H1 (cell line): ENCODE data around the gene MYH7. TPM values are rescaled to one million over a fixed set of nuclear protein-coding genes. Genes with fewer than 3 reads are reported as not detected.

Experiments used
- CTCF ChIA-PET: fragments of 300-600 bp; sonication (Branson Sonifier 250); formaldehyde crosslinking; loops from one replicate; lab custom pipeline; 2021; ENCODE audit not compliant: partially characterized antibody; lab: Charles Lee
- POLR2A ChIA-PET: fragments of 300-600 bp; sonication (Branson Sonifier 250); formaldehyde crosslinking; loops from one replicate; lab custom pipeline; 2021; ENCODE audit warnings: inconsistent platforms; ENCODE audit not compliant: partially characterized antibody; lab: Charles Lee
- DNase-seq, 2 experiments: peaks; one replicate each; pipeline versions ENCODE4 v3.0.0 to v3.0.0-alpha.2; 2010 to 2022; ENCODE audit warnings: low spot score in 2 of 2, low read depth in 1 of 2, mixed read lengths in 1 of 2
- FAIRE-seq: peaks from 2 replicates; lab custom pipeline; 2011; peaks lifted over from hg19 to GRCh38; lab: Jason Lieb, UNC
- H2AFZ ChIP-seq: 2 replicates; pipeline ENCODE4 v1.8.1; 2012; ENCODE audit warnings: low read length, inconsistent platforms
- H2AK5ac ChIP-seq: 2 replicates; pipeline ENCODE4 v1.6.1; 2013; ENCODE audit warnings: low read depth, low read length
- H2BK120ac ChIP-seq: replicated peaks from 2 replicates; pipeline ENCODE3; 2013; ENCODE audit warnings: low read depth, low read length, inconsistent platforms
- H2BK12ac ChIP-seq: 2 replicates; pipeline ENCODE4 v1.6.1; 2013; ENCODE audit warnings: low read depth, low read length
- H2BK15ac ChIP-seq: 2 replicates; pipeline ENCODE4 v1.6.1; 2013; ENCODE audit warnings: low read length
- H2BK20ac ChIP-seq: 2 replicates; pipeline ENCODE4 v1.6.1; 2013; ENCODE audit warnings: low read length
- H2BK5ac ChIP-seq: 2 replicates; pipeline ENCODE4 v1.6.1; 2013; ENCODE audit warnings: low read depth, low read length
- H3K14ac ChIP-seq: 2 replicates; pipeline ENCODE4 v1.6.1; 2013; ENCODE audit warnings: inconsistent platforms; ENCODE audit not compliant: insufficient read length
- H3K18ac ChIP-seq: 2 replicates; pipeline ENCODE4 v1.6.1; 2013; ENCODE audit warnings: low read length; ENCODE audit errors: extremely low read depth
- H3K23ac ChIP-seq: 2 replicates; pipeline ENCODE4 v1.6.1; 2013; ENCODE audit warnings: inconsistent platforms; ENCODE audit not compliant: insufficient read length
- H3K23me2 ChIP-seq: 2 replicates; pipeline ENCODE4 v1.6.1; 2013; ENCODE audit warnings: low read depth, low read length
- H3K27ac ChIP-seq: 2 replicates; pipeline ENCODE4 v1.6.1; 2011; ENCODE audit warnings: low read depth, low read length, inconsistent platforms
- H3K27me3 ChIP-seq, 4 experiments: replicated peaks in 1 of 4; 1 replicate in 1 of 4; 2 replicates in 3 of 4; pipeline versions ENCODE4 v1.6.1 to v1.8.1; 2011 to 2013; ENCODE audit warnings: low read length in 3 of 4, mild to moderate bottlenecking in 3 of 4, inconsistent platforms in 2 of 4, mixed read lengths in 2 of 4, moderate library complexity in 1 of 4; ENCODE audit not compliant: control insufficient read depth in 3 of 4, insufficient read depth in 3 of 4; ENCODE audit errors: extremely low read depth in 1 of 4
- H3K36me3 ChIP-seq, 4 experiments: 2 replicates each; pipeline versions ENCODE4 v1.6.1 to v1.8.1; 2011 to 2013; ENCODE audit warnings: mild to moderate bottlenecking in 4 of 4, low read length in 3 of 4, moderate library complexity in 2 of 4, control low read depth in 1 of 4, inconsistent platforms in 1 of 4; ENCODE audit not compliant: insufficient read depth in 4 of 4, control insufficient read depth in 2 of 4
- H3K4ac ChIP-seq: replicated peaks from 2 replicates; pipeline ENCODE3; 2013; ENCODE audit warnings: low read length, low read depth, mixed read lengths, inconsistent platforms; ENCODE audit not compliant: insufficient read length
- H3K4me1 ChIP-seq, 4 experiments: replicated peaks in 1 of 4; 1 replicate in 1 of 4; 2 replicates in 3 of 4; pipeline versions ENCODE4 v1.6.1 to v1.8.1; 2011 to 2013; ENCODE audit warnings: low read length in 3 of 4, inconsistent platforms in 2 of 4, mixed read lengths in 1 of 4; ENCODE audit not compliant: insufficient read depth in 4 of 4, control insufficient read depth in 3 of 4
- H3K4me2 ChIP-seq, 2 experiments: 2 replicates each; pipeline versions ENCODE4 v1.6.1 to v1.8.1; 2011 to 2013; ENCODE audit warnings: low read depth in 2 of 2, low read length in 2 of 2, control low read depth in 1 of 2, inconsistent platforms in 1 of 2, mild to moderate bottlenecking in 1 of 2; ENCODE audit not compliant: insufficient read depth in 1 of 2
- H3K4me3 ChIP-seq, 4 experiments: fragments of 200-600, 300-600 bp in 1 of 4; sonication (generic), shearing (Covaris generic), sonication (Bioruptor Twin) in 1 of 4; 2 replicates each; pipeline versions ENCODE4 v1.5.1 to v1.8.1; 2011 to 2016; ENCODE audit warnings: low read length in 4 of 4, low read depth in 3 of 4, control low read depth in 2 of 4, inconsistent platforms in 2 of 4, mild to moderate bottlenecking in 2 of 4, mixed read lengths in 1 of 4, moderate library complexity in 1 of 4; ENCODE audit not compliant: insufficient read depth in 2 of 4; ENCODE audit errors: extremely low read depth in 1 of 4
- H3K56ac ChIP-seq: replicated peaks from 2 replicates; pipeline ENCODE3; 2013; ENCODE audit warnings: low read depth, mild to moderate bottlenecking, mixed read lengths, low read length, inconsistent platforms; ENCODE audit not compliant: insufficient read length
- H3K79me1 ChIP-seq: 2 replicates; pipeline ENCODE4 v1.6.1; 2013; ENCODE audit warnings: low read depth, low read length, control low read depth
- H3K79me2 ChIP-seq, 2 experiments: 2 replicates each; pipeline versions ENCODE4 v1.6.1 to v1.8.1; 2012 to 2013; ENCODE audit warnings: low read length in 2 of 2, mild to moderate bottlenecking in 2 of 2, inconsistent platforms in 1 of 2; ENCODE audit not compliant: insufficient read depth in 2 of 2, control insufficient read depth in 1 of 2
- H3K9ac ChIP-seq, 4 experiments: replicated peaks in 1 of 4; 1 replicate in 1 of 4; 2 replicates in 3 of 4; pipeline versions ENCODE4 v1.6.1 to v1.8.1; 2011 to 2013; ENCODE audit warnings: low read depth in 3 of 4, low read length in 3 of 4, control low read depth in 2 of 4, mild to moderate bottlenecking in 2 of 4, moderate library complexity in 2 of 4, inconsistent platforms in 1 of 4; ENCODE audit errors: extremely low read depth in 1 of 4
- H3K9me3 ChIP-seq, 2 experiments: 2 replicates each; pipeline versions ENCODE4 v1.6.1 to v1.8.1; 2012 to 2013; ENCODE audit warnings: mild to moderate bottlenecking in 2 of 2, moderate library complexity in 2 of 2, control low read depth in 1 of 2, inconsistent platforms in 1 of 2, low read depth in 1 of 2, low read length in 1 of 2, mixed read lengths in 1 of 2; ENCODE audit not compliant: insufficient read depth in 2 of 2
- H4K20me1 ChIP-seq, 2 experiments: replicated peaks in 1 of 2; 2 replicates each; pipeline versions ENCODE3 to v1.8.1; 2011 to 2013; ENCODE audit warnings: inconsistent platforms in 2 of 2, low read length in 2 of 2, mild to moderate bottlenecking in 1 of 2; ENCODE audit not compliant: insufficient read depth in 2 of 2, control insufficient read depth in 1 of 2
- H4K5ac ChIP-seq: 2 replicates; pipeline ENCODE4 v1.6.1; 2013; ENCODE audit warnings: low read length, low read depth, mixed read lengths, inconsistent platforms; ENCODE audit not compliant: insufficient read length
- H4K8ac ChIP-seq: 2 replicates; pipeline ENCODE4 v1.8.0; 2013; ENCODE audit warnings: mild to moderate bottlenecking, moderate library complexity, low read length, inconsistent platforms; ENCODE audit not compliant: insufficient read depth; ENCODE audit errors: extremely low read depth
- H4K91ac ChIP-seq: replicated peaks from 2 replicates; pipeline ENCODE3; 2013; ENCODE audit warnings: low read length, mixed read lengths, inconsistent platforms; ENCODE audit not compliant: insufficient read length
- JUN ChIP-seq: IDR thresholded peaks from 2 replicates; pipeline ENCODE4 v1.6.1; 2011; ENCODE audit warnings: low read depth, mild to moderate bottlenecking, improper control_type of control experiment, low read length
- SUZ12 ChIP-seq: fragments of 200-600 bp; sonication (generic); IDR thresholded peaks from 2 replicates; pipeline ENCODE4 v1.6.1; 2012; ENCODE audit warnings: mild to moderate bottlenecking, inconsistent platforms, low read length, moderate library complexity, mixed read lengths
- WGBS, 2 experiments: shearing (Covaris generic) in 1 of 2; methylation state at CpG; one replicate each; pipeline versions ENCODE4 v1.1.6 to v1.1.7; 2013 to 2015; ENCODE audit warnings: low lambda C conversion rate in 2 of 2, mixed read lengths in 2 of 2, inconsistent platforms in 1 of 2, low coverage in 1 of 2, missing lambda C conversion rate in 1 of 2; ENCODE audit not compliant: insufficient replicate concordance in 2 of 2, insufficient coverage in 1 of 2, insufficient read length in 1 of 2; ENCODE audit errors: extremely low coverage in 1 of 2, missing lambda C conversion rate in 1 of 2; 5-methylcytosine and 5-hydroxymethylcytosine counted together
- polyA plus RNA-seq, 7 experiments: library from polyadenylated mRNA; depleted of rRNA in 3 of 7; stranded (reverse) in 5 of 7; unstranded in 2 of 7; fragments of >200 nt in 5 of 7; fragments of 200-250 nt in 2 of 7; gene quantifications; 1 replicate in 5 of 7; 2 replicates in 1 of 7; 4 replicates in 1 of 7; pipeline versions ENCODE4 v1.2.1 to v1.2.3, GENCODE V29; 2011 to 2013; ENCODE audit warnings: missing spikeins in 2 of 7, mixed read lengths in 2 of 7
- total RNA-seq: library from RNA; stranded (reverse); fragmentation: NEBNext Ultra II Directional; extraction: Animal tissue kit (Norgen Biotek cat#: 25700); gene quantifications from 2 replicates; pipeline ENCODE4 v1.2.1, GENCODE V29; 2021

Gene MYH7
- total and polyA plus RNA-seq, 2 of the 8 experiments (the other 6 are each of a cell fraction or from before 2014, with no cell fraction given) = not detected

GRCh38 chr14:23372509-23372908, 63.0 kb downstream of the MYH7 start, which contains the start of gene IL25:
Gene IL25 (plus strand): TSS chr14:23372809.
- Histone ChIP-seq H2BK12ac (0 out of 2 replicates have a peak within 1 kb of the TSS, but pooled peaks have one; percentile 23), H3K9ac (no peak within 1 kb of the TSS), H2AK5ac (no peak within 1 kb of the TSS), H3K27me3 (peaks cover 0 to 21% (median 13%) of the 10 kb centered on the region in 4 experiments; a peak in 6 of 7 replicates), H3K4me2 (no peak within 1 kb of the TSS), H4K20me1 (no peaks in the 10 kb centered on the region), H4K8ac (no peak within 1 kb of the TSS), H3K4ac (no peak within 1 kb of the TSS), H2BK5ac (no peak within 1 kb of the TSS), H3K9me3 (no peaks in the 10 kb centered on the region), H3K4me3 (no peak within 1 kb of the TSS), H2BK120ac (no peak within 1 kb of the TSS), H2AFZ (no peak within 1 kb of the TSS), H4K91ac (no peak within 1 kb of the TSS), H4K5ac (no peak within 1 kb of the TSS), H3K23ac (no peak within 1 kb of the TSS), H2BK15ac (no peak within 1 kb of the TSS), H2BK20ac (no peak within 1 kb of the TSS), H3K79me2 (no peaks in the 10 kb centered on the region), H3K18ac (no peak within 1 kb of the TSS), H3K56ac (no peak within 1 kb of the TSS), H3K36me3 (no peaks in the 10 kb centered on the region), H3K14ac (no peak within 1 kb of the TSS), H3K4me1 (peaks cover 0 to 10% (median 3%) of the 10 kb centered on the region in 4 experiments; a peak in 3 of 7 replicates), H3K27ac (no peak within 1 kb of the TSS), H3K79me1 (no peaks in the 10 kb centered on the region), H3K23me2 (no peaks in the 10 kb centered on the region)
- 80% methylated on average over 2 of the region's 2 CpGs; no CpG with 5 or more reads in 1 of the 2 experiments for WGBS, 2 experiments
- DNase-seq = no peak
- ChIA-PET POLR2A (interaction anchor here (1.2 kb wide), 1 partner anchor 10 kb away, joined by 3 read pairs; no protein-coding TSS in a partner anchor), CTCF (interaction anchor here (0.6 to 15.0 kb wide), 2 partner anchors 11 to 78 kb away, joined by 4 to 333 read pairs; partner anchors contain the start of genes EFS and SLC22A17)
- no peak for FAIRE-seq
- TF ChIP-seq SUZ12 = no peak
- TF ChIP-seq JUN = no peak
